PC-9 (cell line): Measurements from ENCODE around the gene LIN7A.

Experiments used
- EZH2 ChIP-seq: fragments of 200-600 bp; sonication (generic); IDR thresholded peaks from 2 replicates; pipeline ENCODE4 v1.8.0; 2017; ENCODE audit warnings: antibody characterized with exemption, low read depth
- TF ChIP-seq, protein P1 (sequence below): fragments of 200-600 bp; sonication (generic); conservative IDR thresholded peaks from 2 replicates; pipeline ENCODE4 v1.6.1; 2017; ENCODE audit warnings: mixed run types, antibody characterized with exemption, mild to moderate bottlenecking, moderate library complexity

DNA sequence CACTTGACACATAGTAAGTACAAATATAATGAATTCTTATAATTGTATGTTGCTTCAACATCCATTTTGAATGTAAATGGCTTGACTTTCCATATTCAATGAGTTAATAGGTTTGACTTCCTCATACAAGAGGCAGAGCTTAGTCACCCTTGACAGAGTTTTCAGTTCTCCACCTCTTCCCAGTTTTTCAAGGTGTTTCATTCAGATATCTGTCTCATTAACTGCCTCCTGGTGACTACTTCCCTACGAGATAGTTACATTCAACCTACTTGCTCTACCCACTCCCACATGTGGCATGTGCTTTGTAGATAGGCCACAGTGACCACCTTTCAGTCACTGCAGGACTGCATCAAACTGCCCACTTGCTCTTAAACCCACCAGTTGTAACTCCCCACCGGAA is 161.0 kb downstream of the LIN7A start:
- no peak for TF ChIP-seq EZH2
- TF ChIP-seq, protein P1, sequence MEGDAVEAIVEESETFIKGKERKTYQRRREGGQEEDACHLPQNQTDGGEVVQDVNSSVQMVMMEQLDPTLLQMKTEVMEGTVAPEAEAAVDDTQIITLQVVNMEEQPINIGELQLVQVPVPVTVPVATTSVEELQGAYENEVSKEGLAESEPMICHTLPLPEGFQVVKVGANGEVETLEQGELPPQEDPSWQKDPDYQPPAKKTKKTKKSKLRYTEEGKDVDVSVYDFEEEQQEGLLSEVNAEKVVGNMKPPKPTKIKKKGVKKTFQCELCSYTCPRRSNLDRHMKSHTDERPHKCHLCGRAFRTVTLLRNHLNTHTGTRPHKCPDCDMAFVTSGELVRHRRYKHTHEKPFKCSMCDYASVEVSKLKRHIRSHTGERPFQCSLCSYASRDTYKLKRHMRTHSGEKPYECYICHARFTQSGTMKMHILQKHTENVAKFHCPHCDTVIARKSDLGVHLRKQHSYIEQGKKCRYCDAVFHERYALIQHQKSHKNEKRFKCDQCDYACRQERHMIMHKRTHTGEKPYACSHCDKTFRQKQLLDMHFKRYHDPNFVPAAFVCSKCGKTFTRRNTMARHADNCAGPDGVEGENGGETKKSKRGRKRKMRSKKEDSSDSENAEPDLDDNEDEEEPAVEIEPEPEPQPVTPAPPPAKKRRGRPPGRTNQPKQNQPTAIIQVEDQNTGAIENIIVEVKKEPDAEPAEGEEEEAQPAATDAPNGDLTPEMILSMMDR: no peak
